ENCODE measurements around the gene SRRD.

Gene SRRD

GRCh38 chr22:26453812-26454500, 29.7 kb upstream of the SRRD start:
- FAIRE-seq: no peak

GRCh38 chr22:26457661-26458272, 25.9 kb upstream of the SRRD start:
- no peak for FAIRE-seq

- no peak for FAIRE-seq
Measured at GRCh38 chr22:26460202-26460601, 23.5 kb upstream of the SRRD start.

DNA sequence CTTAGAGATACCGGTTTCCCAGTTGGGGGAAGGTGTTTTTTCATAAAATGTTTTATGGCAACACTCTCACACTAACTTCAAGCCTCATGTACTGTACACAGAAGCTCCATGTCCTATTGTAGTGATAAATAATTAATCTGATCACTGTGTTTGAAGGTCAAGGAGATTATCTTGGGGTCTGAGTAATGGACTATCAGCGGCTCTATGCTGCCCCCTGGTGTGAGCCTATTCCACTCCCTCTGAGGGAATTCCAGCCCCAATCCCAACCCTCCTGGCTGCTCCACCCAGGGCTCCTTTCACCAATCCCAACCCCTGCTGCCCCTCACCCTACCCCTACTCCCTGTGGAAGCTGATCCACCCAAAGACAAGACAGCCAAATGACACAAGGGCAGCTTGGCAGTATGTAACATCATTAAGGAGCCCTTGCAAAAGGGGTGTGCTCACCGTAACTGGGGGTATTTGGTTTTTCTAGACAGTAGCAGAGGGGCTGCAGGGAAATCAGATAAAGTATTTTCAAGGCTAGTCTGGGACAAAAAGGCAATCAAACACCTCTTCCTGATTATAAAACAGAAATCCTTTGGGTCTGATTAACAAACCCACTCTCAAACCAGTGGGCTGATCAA, 22.4 kb upstream of the SRRD start:
- FAIRE-seq: no peak

GRCh38 chr22:26462051-26462450, 21.6 kb upstream of the SRRD start:
- no peak for FAIRE-seq

GRCh38 chr22:26462641-26463040, 21.0 kb upstream of the SRRD start:
- FAIRE-seq: no peak

- FAIRE-seq: no peak
Measured at GRCh38 chr22:26463101-26463661, 20.5 kb upstream of the SRRD start.

- no peak for FAIRE-seq
Measured at GRCh38 chr22:26463688-26464087, 20.0 kb upstream of the SRRD start.

- no peak for FAIRE-seq
Measured at GRCh38 chr22:26464312-26464711, 19.4 kb upstream of the SRRD start.

DNA sequence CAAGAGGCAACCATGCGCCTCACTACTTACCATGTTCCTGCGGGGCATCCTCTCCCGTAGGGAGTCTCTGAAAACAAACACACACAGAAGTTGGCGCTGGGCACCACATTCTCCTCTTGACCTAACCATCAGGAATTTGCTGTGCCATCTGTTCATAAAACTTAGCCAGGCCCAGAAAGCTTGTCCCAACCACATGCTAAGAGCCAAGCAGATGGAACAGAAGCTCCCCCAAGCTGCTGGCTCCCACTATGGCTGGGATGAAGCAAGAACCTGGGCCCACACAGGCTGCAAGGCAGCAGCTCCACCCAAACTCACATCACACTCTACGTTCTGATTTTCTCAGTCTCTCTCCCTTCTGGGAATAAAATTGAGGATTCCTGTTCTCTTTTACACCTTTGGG, 17.5 kb upstream of the SRRD start:
- FAIRE-seq: no peak

- no peak for FAIRE-seq
Measured at GRCh38 chr22:26470807-26471206, 12.9 kb upstream of the SRRD start.

DNA sequence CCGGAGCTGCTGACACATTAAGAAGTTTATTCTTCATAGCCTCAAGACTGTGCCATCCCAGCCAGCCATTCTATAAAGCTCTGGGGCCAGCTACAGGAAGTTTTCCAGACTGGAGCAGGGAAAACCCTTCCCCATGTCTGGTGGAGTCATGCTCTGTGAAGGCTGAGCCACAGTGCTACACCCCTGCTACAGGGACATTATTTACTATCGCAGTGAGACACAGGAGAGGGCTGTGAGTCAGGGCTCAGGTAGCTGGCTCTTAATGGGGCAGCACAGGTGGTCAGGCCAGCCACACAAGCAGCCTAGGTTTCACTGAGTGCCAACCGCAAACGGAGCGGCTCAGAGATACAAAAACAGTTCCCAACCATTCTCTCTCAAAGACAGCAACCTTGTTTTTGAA, 12.2 kb upstream of the SRRD start:
- no peak for FAIRE-seq

GRCh38 chr22:26474682-26475081, 9.0 kb upstream of the SRRD start:
- FAIRE-seq: no peak

- FAIRE-seq: no peak
Measured at GRCh38 chr22:26476705-26477340, 6.9 kb upstream of the SRRD start.

DNA sequence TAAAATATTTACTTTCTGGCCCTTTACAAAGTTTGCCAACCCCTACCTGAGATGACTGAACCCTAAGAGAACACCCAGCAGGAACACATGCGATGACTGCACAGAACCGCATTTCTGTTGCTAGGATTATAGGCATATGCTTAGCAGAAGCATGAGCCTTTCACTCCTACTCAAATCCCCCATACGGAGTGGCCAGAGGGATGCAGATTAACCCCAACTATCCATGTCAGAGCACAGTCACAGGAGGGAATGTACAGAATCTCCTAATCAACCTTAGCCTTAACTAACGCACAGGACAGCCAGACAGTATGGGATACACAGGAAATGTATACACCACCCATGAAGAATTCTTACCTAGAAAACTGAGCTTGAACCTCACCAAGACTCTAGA, 6.3 kb upstream of the SRRD start:
- no peak for FAIRE-seq

DNA sequence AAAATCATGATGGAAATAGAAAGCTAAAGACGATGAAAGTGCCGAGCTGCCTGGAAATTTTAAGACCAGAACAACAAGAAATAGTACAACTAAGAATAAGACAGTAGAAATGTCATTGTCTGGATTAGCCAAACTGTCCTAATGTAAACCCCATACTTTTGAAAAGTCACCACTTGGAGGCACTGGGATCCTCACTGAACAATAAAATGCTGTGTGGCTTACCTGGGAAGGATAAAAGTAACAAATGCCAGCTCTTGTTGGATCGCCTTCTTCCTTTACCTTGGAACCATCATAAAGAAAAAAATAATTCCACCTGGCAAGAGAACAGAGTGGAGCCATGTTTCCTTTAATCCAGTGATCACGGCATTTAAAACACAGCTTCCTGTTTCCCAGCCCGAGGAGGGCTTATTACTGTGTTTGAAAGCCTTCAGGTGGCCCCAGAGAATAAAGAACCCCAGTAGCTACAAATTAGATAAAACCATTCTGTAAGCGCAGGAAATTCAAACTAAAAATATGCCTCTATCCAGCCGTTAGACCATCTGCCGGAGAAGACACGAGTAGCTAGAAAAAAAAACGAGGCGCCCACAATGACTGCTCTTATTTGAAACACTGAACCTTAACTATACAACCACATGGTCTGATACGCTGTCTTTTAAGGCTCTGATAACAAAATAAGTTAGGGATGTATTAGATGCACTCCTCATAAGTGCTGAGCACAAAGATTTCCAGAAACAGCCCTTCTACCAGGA, 4.5 kb upstream of the SRRD start:
- FAIRE-seq: no peak

GRCh38 chr22:26479792-26480610, 3.7 kb upstream of the SRRD start:
- FAIRE-seq: no peak

GRCh38 chr22:26480611-26480932, 3.1 kb upstream of the SRRD start:
- FAIRE-seq: no peak

- FAIRE-seq: no peak
Measured at GRCh38 chr22:26481112-26481693, 2.5 kb upstream of the SRRD start.

GRCh38 chr22:26481694-26482093, 2.0 kb upstream of the SRRD start:
- FAIRE-seq: no peak

DNA sequence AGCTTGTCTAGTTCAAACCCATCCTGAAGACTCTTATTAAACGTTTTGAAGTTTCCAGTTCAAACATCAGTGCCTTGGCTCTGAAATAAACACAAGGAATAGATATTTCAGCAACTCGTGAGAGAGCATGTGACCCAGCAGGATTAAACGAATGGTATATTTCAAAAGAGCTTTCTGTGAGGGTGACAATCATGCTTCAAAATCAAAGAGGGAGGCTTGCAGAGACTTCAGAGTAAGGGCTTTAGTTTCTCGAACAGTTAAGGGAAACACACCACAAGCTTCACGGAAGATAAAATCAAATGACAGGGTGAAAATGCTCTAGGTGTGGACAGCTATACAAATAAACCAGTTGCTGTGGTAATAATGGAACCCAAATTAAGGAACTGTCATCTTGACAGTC, 1.5 kb upstream of the SRRD start:
- no peak for FAIRE-seq

DNA sequence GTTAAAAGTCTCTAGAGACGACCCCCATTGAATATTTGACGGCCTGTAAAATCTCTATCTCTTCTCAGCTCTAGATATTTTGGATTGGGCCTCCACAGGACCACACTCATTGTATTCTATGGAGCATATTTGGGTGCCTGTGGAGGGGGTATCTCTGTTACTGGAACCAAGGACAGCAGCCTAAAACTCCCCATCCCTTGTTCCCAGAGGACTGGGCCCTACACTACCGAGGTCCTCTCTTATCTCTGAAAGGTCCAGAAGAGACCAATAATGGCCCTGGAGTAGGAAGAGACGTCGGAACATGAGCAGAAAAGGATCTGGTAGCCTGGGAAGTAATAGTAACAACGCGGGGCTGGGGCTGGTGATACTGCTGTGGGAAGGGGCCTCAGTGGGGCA, 636 bp upstream of the SRRD start:
- no peak for FAIRE-seq

Measured in endometrium (tissue), 2 donors.